AG04450 (cell line): Measurements from ENCODE around the gene GLIS1. TPM values are rescaled to one million over a fixed set of nuclear protein-coding genes. Genes with fewer than 3 reads are reported as not detected.

Source experiments
- CTCF ChIA-PET: fragments of 300-600, 350-600 bp; formaldehyde crosslinking; extraction: SDS; loops from one replicate; lab custom pipeline; 2022; ENCODE audit warnings: antibody characterized with exemption, inconsistent platforms; lab: Charles Lee
- POLR2A ChIA-PET: fragments of 350-600 bp; formaldehyde crosslinking; extraction: SDS; loops from one replicate; lab custom pipeline; 2021; ENCODE audit warnings: antibody characterized with exemption, inconsistent platforms; lab: Yijun Ruan, JAX
- DNase-seq: peaks from one replicate; pipeline ENCODE4 v3.0.0-alpha.2; 2011; ENCODE audit warnings: low read depth, low spot score
- H3K27ac ChIP-seq: one replicate; pipeline ENCODE4 v1.5.1; 2012; ENCODE audit warnings: low read depth, low read length, control low read depth
- H3K27me3 ChIP-seq: one replicate; pipeline ENCODE4 v1.6.0; 2012; ENCODE audit warnings: low read length; ENCODE audit not compliant: control insufficient read depth, insufficient read depth
- H3K4me3 ChIP-seq: 2 replicates; pipeline ENCODE4 v1.5.1; 2011; ENCODE audit warnings: mild to moderate bottlenecking, low read depth, low read length, control low read depth
- H3K9me3 ChIP-seq: 2 replicates; pipeline ENCODE4 v1.5.1; 2012; ENCODE audit warnings: low read length; ENCODE audit not compliant: control insufficient read depth, insufficient read depth
- polyA plus RNA-seq: library from polyadenylated mRNA; depleted of rRNA; stranded (reverse); fragments of >200 nt; gene quantifications from 2 replicates; pipeline ENCODE4 v1.2.3, GENCODE V29; 2011
- TF ChIP-seq, protein P1 (sequence below): IDR thresholded peaks from 2 replicates; pipeline ENCODE4 v1.5.1; 2011; ENCODE audit warnings: low read depth, low read length, control low read depth, inconsistent platforms

Gene GLIS1
- polyA plus RNA-seq, 1 experiment: 0.77 TPM

- Histone ChIP-seq H3K4me3 (peak overlapping the region; percentile 3; the same call in 1 of the 2 replicates), H3K9me3 (no peaks in the 10 kb centered on the region; the same call in 1 of the 2 replicates), H3K27ac (peak overlapping the region; percentile 95), H3K27me3 (no peaks in the 10 kb centered on the region)
- ChIA-PET POLR2A (interaction anchor here (0.6 to 0.9 kb wide), 2 partner anchors 13 to 43 kb away, joined by 3 read pairs; no protein-coding TSS in a partner anchor), CTCF (interaction anchor here (1.4 to 3.2 kb wide), 2 partner anchors 19 to 250 kb away, joined by 4 to 11 read pairs; no protein-coding TSS in a partner anchor)
- peak; percentile 86 for DNase-seq
- TF ChIP-seq, protein P1, sequence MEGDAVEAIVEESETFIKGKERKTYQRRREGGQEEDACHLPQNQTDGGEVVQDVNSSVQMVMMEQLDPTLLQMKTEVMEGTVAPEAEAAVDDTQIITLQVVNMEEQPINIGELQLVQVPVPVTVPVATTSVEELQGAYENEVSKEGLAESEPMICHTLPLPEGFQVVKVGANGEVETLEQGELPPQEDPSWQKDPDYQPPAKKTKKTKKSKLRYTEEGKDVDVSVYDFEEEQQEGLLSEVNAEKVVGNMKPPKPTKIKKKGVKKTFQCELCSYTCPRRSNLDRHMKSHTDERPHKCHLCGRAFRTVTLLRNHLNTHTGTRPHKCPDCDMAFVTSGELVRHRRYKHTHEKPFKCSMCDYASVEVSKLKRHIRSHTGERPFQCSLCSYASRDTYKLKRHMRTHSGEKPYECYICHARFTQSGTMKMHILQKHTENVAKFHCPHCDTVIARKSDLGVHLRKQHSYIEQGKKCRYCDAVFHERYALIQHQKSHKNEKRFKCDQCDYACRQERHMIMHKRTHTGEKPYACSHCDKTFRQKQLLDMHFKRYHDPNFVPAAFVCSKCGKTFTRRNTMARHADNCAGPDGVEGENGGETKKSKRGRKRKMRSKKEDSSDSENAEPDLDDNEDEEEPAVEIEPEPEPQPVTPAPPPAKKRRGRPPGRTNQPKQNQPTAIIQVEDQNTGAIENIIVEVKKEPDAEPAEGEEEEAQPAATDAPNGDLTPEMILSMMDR: no peak
Observed at GRCh38 chr1:53734650-53735211, 4.2 kb downstream of the GLIS1 start.

DNA sequence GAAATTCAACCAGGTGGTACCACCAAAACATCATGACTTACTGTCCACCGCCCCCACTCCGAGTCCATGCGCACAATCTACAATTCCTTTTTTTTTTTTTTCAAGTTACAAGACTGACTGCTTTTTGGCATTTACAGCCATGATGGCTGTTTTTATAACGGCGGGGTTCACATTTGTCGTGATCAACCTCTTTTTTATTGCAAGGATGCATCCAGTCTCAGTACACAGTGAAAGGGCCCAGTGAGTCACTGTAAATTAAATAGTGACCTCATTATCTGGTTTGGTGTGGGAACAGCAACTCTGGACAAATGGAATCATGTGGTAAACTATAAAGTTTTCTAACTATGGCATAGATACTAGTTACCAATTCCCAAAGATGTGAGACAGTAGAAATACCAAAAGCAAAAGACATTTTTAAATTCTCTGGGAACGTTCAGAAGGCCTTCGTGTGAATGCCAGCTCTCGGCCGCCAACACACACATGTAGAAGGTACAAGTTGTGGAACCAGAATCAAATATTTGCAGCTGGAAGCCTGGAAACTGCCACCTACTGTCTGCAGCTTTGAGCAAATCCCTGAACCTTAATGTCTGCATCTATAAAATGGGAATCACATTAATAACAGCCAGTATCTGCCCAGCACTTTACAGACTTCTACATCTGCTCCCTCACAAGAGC, 4.9 kb downstream of the GLIS1 start:
- no peak for DNase-seq
- TF ChIP-seq, protein P1: no peak

DNA sequence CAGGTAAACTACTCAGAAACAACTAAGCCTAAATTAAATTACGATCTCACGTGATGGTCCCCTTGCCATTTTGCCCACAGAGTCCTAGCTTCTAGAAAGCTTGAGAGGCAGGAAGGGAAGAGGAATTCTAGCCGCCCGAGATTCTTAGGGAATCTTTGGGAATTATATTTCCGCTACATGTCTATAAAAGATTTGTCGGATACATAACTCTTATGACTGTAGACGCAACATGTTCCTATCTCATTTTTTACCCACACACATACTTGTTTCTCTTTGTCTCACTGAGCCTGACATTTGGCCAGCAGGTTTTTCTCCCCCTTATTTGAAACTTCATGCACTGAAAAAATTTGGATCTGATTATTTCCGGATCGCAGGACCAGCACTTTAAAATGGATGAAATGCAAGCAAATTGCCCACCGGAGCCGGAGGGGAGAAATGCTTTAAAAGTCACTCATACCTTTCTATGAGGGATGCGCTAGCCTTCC, 5.5 kb downstream of the GLIS1 start:
- ChIA-PET CTCF (interaction anchor here (0.8 to 1.8 kb wide), 3 partner anchors 18 to 248 kb away, joined by 3 to 4 read pairs (median 4); no protein-coding TSS in a partner anchor), POLR2A (interaction anchor here (0.7 kb wide), 1 partner anchor 558 kb away, joined by 3 read pairs; no protein-coding TSS in a partner anchor)
- Histone ChIP-seq H3K4me3 (no peak overlapping the region), H3K27me3 (no peaks in the 10 kb centered on the region), H3K27ac (peak overlapping the region; percentile 95), H3K9me3 (no peaks in the 10 kb centered on the region; the same call in 1 of the 2 replicates)
- no peak for DNase-seq
- TF ChIP-seq, protein P1: no peak

More for the DNA sequence above, 4.9 kb downstream of the GLIS1 start:
- H3K9me3 ChIP-seq: no peaks in the 10 kb centered on the region; the same call in 1 of the 2 replicates
- H3K27ac ChIP-seq: peak overlapping the region; percentile 95
- no peaks in the 10 kb centered on the region for H3K27me3 ChIP-seq
- POLR2A ChIA-PET: interaction anchor here (0.6 to 0.9 kb wide), 3 partner anchors 13 to 558 kb away, joined by 3 read pairs; no protein-coding TSS in a partner anchor
- no peak overlapping the region for H3K4me3 ChIP-seq
- CTCF ChIA-PET: interaction anchor here (1.4 to 1.8 kb wide), 2 partner anchors 20 to 248 kb away, joined by 4 read pairs; no protein-coding TSS in a partner anchor

DNA sequence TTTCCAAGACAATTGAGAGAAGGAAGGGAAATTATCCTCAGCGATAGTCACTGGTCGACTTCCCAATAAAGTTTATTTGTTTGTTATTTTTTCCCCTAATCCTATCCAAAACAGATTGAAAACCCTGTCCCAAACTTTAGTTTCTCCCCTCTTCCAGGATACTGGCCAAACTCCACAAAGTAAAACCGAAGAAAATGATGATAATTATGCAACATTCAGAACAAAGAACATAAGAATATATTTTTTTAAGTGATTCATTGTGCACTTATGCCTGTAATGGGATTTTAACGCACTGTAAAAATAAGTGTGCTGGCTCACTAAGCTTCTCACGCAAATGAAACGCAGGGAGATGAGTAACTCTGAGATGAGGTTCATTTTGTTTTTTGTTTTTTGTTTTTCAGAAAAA, 6.0 kb downstream of the GLIS1 start:
- ChIA-PET CTCF (interaction anchor here (0.8 to 1.8 kb wide), 3 partner anchors 17 to 247 kb away, joined by 3 to 4 read pairs (median 4); no protein-coding TSS in a partner anchor), POLR2A (no interaction called here)
- TF ChIP-seq, protein P1: no peak

More for the DNA sequence above, 6.0 kb downstream of the GLIS1 start:
- Histone ChIP-seq H3K27me3 (no peaks in the 10 kb centered on the region), H3K27ac (peak overlapping the region; percentile 95), H3K4me3 (peak overlapping the region; percentile 23), H3K9me3 (no peaks in the 10 kb centered on the region; the same call in none of the 2 replicates)
- DNase-seq: peak; percentile 79
